GM12875 (cell line): ENCODE results near the gene MKLN1.

Experiments used
- H3K4me3 ChIP-seq: one replicate; pipeline ENCODE4 v1.5.1; 2011; ENCODE audit warnings: low read depth, low read length, control low read depth
- TF ChIP-seq, protein P1 (sequence below): IDR thresholded peaks from 2 replicates; pipeline ENCODE4 v1.5.1; 2011; ENCODE audit warnings: low read depth, mild to moderate bottlenecking, control low read depth, inconsistent platforms, low read length, moderate library complexity, borderline replicate concordance; ENCODE audit not compliant: insufficient read depth

MKLN1 gene

DNA sequence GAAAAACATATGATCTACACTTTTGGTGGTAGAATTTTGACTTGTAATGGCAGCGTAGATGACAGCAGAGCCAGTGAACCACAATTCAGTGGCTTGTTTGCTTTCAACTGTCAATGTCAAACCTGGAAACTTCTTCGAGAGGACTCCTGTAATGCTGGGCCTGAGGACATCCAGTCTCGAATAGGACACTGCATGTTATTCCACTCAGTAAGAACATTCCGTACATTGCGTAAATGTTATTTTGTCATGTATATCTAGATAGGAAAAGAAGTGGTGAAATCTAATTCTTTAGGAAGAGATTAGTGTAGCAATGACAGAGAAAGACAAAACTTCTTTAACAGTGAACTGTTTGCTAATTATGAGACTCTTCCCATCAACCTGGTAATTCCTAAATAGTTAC is 115.8 kb downstream of the MKLN1 start:
- no peak overlapping the region for H3K4me3 ChIP-seq
- TF ChIP-seq, protein P1, sequence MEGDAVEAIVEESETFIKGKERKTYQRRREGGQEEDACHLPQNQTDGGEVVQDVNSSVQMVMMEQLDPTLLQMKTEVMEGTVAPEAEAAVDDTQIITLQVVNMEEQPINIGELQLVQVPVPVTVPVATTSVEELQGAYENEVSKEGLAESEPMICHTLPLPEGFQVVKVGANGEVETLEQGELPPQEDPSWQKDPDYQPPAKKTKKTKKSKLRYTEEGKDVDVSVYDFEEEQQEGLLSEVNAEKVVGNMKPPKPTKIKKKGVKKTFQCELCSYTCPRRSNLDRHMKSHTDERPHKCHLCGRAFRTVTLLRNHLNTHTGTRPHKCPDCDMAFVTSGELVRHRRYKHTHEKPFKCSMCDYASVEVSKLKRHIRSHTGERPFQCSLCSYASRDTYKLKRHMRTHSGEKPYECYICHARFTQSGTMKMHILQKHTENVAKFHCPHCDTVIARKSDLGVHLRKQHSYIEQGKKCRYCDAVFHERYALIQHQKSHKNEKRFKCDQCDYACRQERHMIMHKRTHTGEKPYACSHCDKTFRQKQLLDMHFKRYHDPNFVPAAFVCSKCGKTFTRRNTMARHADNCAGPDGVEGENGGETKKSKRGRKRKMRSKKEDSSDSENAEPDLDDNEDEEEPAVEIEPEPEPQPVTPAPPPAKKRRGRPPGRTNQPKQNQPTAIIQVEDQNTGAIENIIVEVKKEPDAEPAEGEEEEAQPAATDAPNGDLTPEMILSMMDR, result no peak

DNA sequence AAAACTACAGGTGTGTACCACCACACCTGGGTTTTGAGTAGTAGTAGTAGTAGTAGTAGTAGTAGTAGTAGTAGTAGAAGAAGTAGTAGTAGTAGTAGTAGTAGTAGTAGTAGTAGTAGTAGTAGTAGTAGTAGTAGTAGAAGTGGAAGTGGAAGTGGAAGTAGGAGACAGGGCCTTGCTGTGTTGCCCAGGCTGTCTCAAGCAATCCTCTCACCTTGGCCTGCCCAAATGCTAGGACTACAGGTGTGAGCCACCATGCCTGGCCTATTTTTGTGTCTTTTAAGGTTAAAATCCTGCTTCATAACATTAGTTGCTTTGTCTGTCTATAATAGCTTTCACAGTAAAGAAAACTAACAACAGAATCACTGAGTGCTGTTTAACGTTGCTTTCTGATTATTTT is 117.0 kb downstream of the MKLN1 start:
- no peak overlapping the region for H3K4me3 ChIP-seq
- TF ChIP-seq, protein P1, result no peak

GRCh38 chr7:131449373-131449902 is 121.8 kb downstream of the MKLN1 start:
- TF ChIP-seq, protein P1, result no peak
- H3K4me3 ChIP-seq, result no peak overlapping the region

GRCh38 chr7:131454498-131454897 is 126.8 kb downstream of the MKLN1 start:
- TF ChIP-seq, protein P1, result no peak
- no peak overlapping the region for H3K4me3 ChIP-seq

GRCh38 chr7:131455001-131455400 is 127.3 kb downstream of the MKLN1 start:
- no peak overlapping the region for H3K4me3 ChIP-seq

GRCh38 chr7:131455546-131455945 is 127.9 kb downstream of the MKLN1 start:
- TF ChIP-seq, protein P1, result no peak
- H3K4me3 ChIP-seq, result no peak overlapping the region

More at GRCh38 chr7:131455001-131455400, 127.3 kb downstream of the MKLN1 start:
- TF ChIP-seq, protein P1, result no peak

GRCh38 chr7:131456338-131456737 is 128.7 kb downstream of the MKLN1 start:
- TF ChIP-seq, protein P1, result no peak
- H3K4me3 ChIP-seq, result no peak overlapping the region
